Umbilical cord (tissue), 2 donors: Measurements from ENCODE around the gene TDRKH. TPM values are rescaled to one million over a fixed set of nuclear protein-coding genes. Genes with fewer than 3 reads are reported as not detected.
A peak's percentile ranks its signal among the peaks of the same experiment; 100 is the strongest.

Source experiments
- DNase-seq: peaks from one replicate; pipeline ENCODE4 v3.0.0-alpha.2; 2015; ENCODE audit warnings: low spot score
- total RNA-seq: library from RNA; depleted of rRNA; stranded (reverse); fragments of >200 nt; gene quantifications from one replicate; pipeline ENCODE4 v1.2.3, GENCODE V29; 2014; ENCODE audit warnings: low replicate concordance; ENCODE audit not compliant: insufficient read depth

TDRKH gene, protein sequence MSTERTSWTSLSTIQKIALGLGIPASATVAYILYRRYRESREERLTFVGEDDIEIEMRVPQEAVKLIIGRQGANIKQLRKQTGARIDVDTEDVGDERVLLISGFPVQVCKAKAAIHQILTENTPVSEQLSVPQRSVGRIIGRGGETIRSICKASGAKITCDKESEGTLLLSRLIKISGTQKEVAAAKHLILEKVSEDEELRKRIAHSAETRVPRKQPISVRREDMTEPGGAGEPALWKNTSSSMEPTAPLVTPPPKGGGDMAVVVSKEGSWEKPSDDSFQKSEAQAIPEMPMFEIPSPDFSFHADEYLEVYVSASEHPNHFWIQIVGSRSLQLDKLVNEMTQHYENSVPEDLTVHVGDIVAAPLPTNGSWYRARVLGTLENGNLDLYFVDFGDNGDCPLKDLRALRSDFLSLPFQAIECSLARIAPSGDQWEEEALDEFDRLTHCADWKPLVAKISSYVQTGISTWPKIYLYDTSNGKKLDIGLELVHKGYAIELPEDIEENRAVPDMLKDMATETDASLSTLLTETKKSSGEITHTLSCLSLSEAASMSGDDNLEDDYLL
- total RNA-seq = 6.7 TPM

GRCh38 chr1:151790071-151790939 lies at the start of gene TDRKH:
TDRKH (minus strand) TSS chr1:151790500; CDS start chr1:151783022, 7,478 bp downstream.
- peak; percentile 99 for DNase-seq

DNA sequence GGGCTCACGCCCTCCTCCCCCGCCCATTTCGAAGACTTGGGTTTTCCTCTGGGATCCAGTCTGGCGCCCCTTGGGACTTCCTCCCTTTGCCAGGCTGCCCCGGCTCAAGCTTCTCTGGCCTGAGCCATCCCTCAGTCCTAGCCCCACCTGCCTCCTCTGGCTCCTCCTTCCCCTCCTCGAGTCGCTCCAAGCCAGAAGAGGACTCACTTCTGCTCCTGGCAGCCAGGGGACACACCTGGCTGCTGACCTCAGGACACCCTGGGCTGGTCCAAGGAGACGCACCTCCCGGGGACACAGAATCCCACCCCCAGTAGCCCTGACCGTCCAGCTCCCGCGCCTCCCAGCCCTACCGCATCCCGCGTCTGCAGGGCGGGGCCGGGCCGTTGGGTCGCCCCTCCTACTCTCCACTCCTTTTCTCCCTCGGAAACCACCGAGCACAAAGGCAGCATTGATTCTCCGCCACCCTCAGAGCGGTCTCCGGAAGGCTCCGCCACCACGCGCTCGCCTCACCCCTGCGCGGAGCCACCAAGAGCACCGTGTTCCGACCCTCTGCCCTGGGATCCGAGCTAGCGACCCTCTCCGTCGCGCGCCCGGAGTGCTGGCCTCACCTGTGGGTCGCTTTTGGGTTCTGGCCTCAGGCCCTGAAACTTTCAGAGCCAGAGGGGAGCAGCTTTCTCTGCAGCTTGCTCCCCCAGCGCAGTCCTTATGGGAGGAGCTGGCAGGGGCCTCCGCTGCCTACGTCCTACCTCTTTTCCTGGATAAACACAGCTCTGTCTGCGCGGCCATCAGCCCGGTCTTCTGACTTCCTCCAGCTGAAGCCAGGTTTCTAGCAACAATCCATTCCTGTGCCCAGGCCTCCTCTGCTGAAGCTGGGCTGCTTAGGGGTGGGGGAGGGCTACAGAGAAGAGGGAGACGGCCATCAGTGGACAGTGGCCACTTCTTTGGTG lies 49.4 kb upstream of the TDRKH start, which contains the start of gene C2CD4D:
TSS of gene C2CD4D (minus strand) at position 364 of the 947 bp plus-strand sequence. CDS start 831 bp downstream, outside the sequence.
- no peak for DNase-seq

DNA sequence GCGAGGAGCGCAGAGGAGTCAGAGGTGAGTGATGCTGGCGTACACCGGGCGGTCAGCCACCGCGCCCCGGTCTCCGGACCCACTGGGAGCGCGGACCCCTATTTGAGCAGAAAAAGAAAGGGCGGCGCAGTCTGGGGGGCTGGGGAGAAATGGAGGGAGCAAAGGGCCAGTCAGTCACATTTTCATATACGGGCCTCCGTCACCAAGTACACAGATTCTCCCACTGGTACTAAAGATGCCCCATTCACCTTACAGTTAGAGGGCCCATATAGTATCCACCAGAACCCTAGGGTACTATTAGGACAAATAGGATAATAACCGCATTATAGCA lies 48.7 kb upstream of the TDRKH start:
- DNase-seq = no peak

DNA sequence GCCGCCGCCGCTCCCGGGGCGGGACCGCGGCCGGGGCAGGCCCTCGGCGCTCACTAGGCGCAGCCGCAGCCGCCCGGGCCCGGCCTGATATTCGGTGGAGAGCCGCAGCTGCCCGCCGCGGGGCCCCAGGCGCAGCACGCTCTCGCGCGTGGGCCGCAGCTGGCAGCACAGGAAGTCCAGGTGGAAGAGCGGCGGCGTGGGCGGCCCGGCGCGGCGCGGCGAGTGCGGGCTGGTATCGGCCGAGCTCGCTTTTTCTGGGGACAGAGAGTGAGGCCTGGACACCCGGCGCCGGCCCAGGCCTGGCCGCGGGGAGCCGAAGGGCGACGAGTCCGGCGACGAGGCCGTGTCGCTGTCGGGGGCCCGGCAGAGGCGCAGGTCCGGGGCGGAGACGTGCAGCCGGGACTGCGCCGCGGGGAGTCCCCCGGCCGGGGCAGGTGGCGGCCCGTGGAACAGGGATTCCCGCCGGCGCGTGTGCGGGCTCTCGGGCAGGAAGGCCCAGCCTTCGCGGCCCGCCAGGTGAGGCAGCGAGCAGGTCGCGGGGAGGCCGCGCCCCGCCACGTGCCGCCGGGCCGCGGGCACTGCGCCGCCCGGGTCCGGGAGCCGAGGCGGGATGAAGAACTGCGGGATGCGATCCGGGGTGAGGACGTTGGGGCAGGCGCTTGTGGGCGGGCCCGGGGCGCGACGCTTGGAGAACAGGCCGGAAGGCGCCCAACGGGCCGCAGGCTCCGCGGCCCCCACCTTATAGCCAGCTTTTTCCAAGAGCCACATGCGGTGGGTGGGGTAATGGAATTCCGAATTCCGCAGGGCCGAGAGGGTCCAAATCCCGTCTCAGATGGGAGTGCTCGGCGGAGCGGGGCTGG lies 48.2 kb upstream of the TDRKH start:
- no peak for DNase-seq

GRCh38 chr1:151837884-151838221 lies 47.6 kb upstream of the TDRKH start:
- no peak for DNase-seq

DNA sequence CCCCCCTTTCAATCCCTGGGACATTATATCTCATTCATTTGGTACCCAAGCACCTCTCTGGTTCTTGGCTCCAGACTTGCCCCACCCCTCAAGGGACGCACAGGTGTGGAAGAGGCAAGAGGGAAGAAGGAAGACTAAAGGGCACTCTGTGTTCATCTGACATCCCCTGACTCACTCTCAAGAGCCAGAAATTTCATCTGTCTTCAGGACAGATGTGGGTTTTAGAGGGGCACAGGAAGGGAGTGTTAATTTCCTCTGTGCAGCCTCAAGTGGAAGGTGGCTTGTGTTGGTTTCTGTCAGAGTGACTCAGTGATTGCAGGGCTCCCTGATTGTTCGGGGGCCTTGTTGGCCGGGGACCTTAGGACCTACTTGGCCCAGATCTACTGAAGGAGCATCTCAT lies 46.9 kb upstream of the TDRKH start:
- no peak for DNase-seq

DNA sequence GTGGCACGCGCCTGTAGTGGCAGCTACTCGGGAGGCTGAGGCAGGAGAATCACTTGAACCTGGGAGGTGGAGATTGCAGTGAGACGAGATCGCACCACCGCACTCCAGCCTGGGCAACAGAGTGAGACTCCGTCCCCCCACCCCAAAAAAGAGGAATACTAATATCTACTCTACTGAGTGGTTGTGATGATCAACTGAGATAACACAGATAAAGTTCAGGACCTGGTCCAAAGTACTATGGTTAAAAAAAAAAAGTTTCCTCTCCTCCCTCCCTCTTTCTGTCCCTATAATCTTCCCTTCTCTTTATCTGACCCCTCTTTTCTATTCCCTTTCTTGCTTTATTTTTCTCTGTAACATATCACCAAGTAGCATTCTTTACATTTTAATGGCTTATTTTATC lies 45.3 kb upstream of the TDRKH start:
- DNase-seq = no peak

- no peak for DNase-seq
Observed at GRCh38 chr1:151834239-151834638, 43.9 kb upstream of the TDRKH start.

- DNase-seq = no peak
Observed at GRCh38 chr1:151833172-151833900, 43.0 kb upstream of the TDRKH start.

DNA sequence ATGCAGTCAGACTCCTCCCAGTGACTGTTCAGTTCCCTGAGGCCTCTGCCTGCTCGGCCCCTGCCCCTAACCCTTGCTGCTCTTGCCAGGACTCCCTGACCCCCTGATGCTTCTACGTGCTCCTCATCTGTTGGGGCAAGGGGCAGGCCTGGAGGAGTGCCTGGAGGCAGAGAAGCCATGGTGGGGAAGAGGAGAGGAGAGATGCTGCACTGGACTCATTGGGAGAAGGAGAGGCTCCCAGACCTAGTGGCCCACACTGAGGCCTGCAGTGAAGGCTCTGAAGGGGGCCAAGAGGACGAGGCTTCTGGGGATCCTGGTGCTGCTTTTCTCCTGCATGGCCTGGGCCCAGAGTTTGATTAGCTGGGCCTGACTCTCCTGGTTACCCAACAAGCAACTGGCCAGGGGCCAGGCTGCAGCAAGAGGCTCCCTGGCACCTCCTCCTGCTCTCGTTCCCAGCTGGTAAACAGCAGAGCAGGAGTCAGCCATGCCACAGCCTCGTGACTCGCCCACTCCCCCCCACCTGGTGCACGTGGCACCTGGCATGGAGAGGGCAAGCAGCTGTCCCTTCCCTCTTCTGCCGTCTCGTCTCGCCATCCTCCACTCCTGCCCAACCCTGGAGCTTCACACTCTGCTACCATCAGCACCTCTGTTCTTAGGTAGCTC lies 42.1 kb upstream of the TDRKH start:
- no peak for DNase-seq

- no peak for DNase-seq
Observed at GRCh38 chr1:151831605-151832004, 41.3 kb upstream of the TDRKH start, which contains the start of gene RORC. RORC (minus strand) TSS chr1:151831802; CDS start chr1:151831764, 38 bp downstream.

DNA sequence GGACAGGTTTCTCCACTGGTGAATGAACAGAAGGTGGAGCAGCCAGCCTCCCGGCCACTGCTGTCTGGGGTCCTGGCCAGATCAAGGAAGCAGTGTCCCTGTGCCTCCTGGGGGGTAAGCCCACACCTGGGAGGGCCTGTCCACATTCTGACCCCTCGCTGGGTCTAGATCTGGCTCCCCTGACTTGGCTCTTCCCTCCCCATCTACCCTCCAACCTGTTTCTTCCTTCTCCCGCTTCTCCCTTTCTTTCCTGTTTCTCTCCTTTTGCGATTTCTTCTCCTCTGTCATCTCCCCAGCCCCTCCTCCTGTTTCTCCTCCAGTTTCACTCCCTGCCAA lies 40.9 kb upstream of the TDRKH start:
- DNase-seq = no peak

DNA sequence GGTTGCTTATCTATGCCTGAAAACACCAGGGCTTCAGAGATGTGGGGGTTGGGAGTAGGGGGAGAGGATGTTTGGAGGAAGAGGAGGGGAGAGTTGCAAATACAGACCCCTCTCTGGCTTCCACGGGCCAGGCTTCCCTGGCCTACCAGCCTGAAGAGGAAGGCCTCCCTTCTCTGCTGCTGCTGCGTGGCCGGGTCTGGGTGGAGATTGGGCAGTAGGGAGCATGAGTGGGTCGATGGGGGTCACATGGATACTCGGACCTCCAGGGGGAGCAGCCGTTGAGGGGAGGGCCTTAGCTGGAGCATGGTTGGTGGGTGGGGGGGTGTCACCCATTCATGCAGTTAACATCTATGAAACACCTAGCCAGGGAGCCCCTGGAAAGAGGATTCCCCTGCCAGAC lies 39.8 kb upstream of the TDRKH start:
- DNase-seq = no peak

GRCh38 chr1:151829352-151830046 lies 39.2 kb upstream of the TDRKH start:
- no peak for DNase-seq

- peak; percentile 58 for DNase-seq
Observed at GRCh38 chr1:151828921-151829320, 38.6 kb upstream of the TDRKH start.

GRCh38 chr1:151827853-151828252 lies 37.6 kb upstream of the TDRKH start:
- DNase-seq = no peak

- DNase-seq = no peak
Observed at GRCh38 chr1:151825751-151826660, 35.7 kb upstream of the TDRKH start.
